Gastroesophageal sphincter (tissue), 4 donors: ENCODE measurements around the gene PGP. TPM values are rescaled to one million over a fixed set of nuclear protein-coding genes. Genes with fewer than 3 reads are reported as not detected.

Experiments used
- ATAC-seq: fragments of 150-250 bp; one replicate; pipeline ENCODE4 v1.9.1; 2016; ENCODE audit warnings: mild to moderate bottlenecking, moderate library complexity
- H3K27ac ChIP-seq, 4 donors: fragments of 200-600 bp; sonication (generic) in 3 of 4; 1 replicate in 3 of 4; 2 replicates in 1 of 4; pipeline ENCODE4 v1.5.1; 2016 to 2019
- H3K27me3 ChIP-seq: fragments of 200-600 bp; sonication (generic); one replicate; pipeline ENCODE4 v1.5.1; 2019
- H3K36me3 ChIP-seq, 2 donors: fragments of 200-600 bp; sonication (generic); one replicate each; pipeline ENCODE4 v1.5.1; 2019; ENCODE audit warnings: control low read depth in 1 of 2
- H3K4me1 ChIP-seq, 3 donors: fragments of 200-600 bp; sonication (generic); 1 replicate in 2 of 3; 2 replicates in 1 of 3; pipeline ENCODE4 v1.5.1; 2016 to 2019; ENCODE audit warnings: control low read depth in 2 of 3
- H3K4me3 ChIP-seq, 2 donors: fragments of 200-600 bp; sonication (generic); one replicate each; pipeline ENCODE4 v1.5.1; 2019; ENCODE audit warnings: mild to moderate bottlenecking in 1 of 2, moderate library complexity in 1 of 2
- H3K9me3 ChIP-seq, 3 donors: fragments of 200-600 bp; sonication (generic); one replicate each; pipeline ENCODE4 v1.5.1; 2017 to 2019; ENCODE audit warnings: control low read depth in 2 of 3
- EP300 ChIP-seq: sonication (generic); formaldehyde crosslinking; IDR thresholded peaks from one replicate; pipeline ENCODE4 v1.6.1; 2017; ENCODE audit warnings: antibody characterized with exemption, mild to moderate bottlenecking
- POLR2A ChIP-seq, 2 donors: fragments of 450-650 bp; IDR thresholded peaks; one replicate each; pipeline ENCODE4 v1.6.1; 2017; ENCODE audit warnings: antibody characterized with exemption in 2 of 2, mild to moderate bottlenecking in 2 of 2, moderate library complexity in 1 of 2
- POLR2AphosphoS5 ChIP-seq: sonication (generic); formaldehyde crosslinking; IDR thresholded peaks from one replicate; pipeline ENCODE4 v1.6.1; 2017; ENCODE audit warnings: antibody characterized with exemption
- WGBS, 2 donors: methylation state at CpG; one replicate each; pipeline ENCODE4 v1.1.5; 2018; ENCODE audit warnings: low coverage in 1 of 2; 5-methylcytosine and 5-hydroxymethylcytosine counted together
- total RNA-seq, 4 donors: library from RNA; depleted of rRNA; stranded (reverse); fragments of >200 nt; gene quantifications; one replicate each; pipeline ENCODE4 v1.1.0, GENCODE V29; 2016
- TF ChIP-seq, protein P1 (sequence below), 4 experiments: fragments of 200-600 bp in 2 of 4; fragments of 450-650 bp in 2 of 4; sonication (generic) in 1 of 4; IDR thresholded peaks; one replicate each; pipeline ENCODE4 v1.5.1; 2017 to 2019; ENCODE audit warnings: antibody characterized with exemption in 4 of 4, mild to moderate bottlenecking in 2 of 4, moderate library complexity in 2 of 4

PGP gene
- total RNA-seq, 4 donors from 2014 or later: 7.6 to 17.3 (median 12.5) TPM

DNA sequence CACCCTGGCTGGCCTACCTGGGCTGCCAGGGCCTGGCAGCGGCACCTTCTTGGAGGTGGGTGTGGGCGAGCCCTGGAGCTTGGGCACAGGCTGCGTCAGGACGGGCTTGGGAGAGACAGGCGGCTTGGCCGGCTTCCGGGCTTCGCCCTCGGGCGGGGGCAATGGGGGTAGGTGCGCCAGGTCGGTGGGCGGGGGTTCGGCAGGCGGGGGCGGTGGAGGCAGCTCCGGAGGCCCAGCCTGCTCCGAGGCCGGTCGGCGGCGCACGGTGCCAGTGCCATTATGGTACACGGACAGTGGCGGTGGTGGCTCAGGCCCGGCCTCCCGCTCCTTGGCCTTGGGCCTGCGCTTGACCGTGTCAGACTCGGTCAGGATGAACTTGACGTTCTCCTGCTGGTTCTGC lies 35.1 kb downstream of the PGP start:
- peaks cover 0 to 6% (median 0%) of the 10 kb centered on the region in 3 donors for H3K4me1 ChIP-seq
- no peak overlapping the region for H3K27ac ChIP-seq
- H3K36me3 ChIP-seq: peaks cover 0 to 38% of the 10 kb centered on the region in 2 donors
- H3K9me3 ChIP-seq: no peaks in the 10 kb centered on the region
- no peak for ATAC-seq
- H3K27me3 ChIP-seq: peaks cover 12% of the 10 kb centered on the region
- no CpG with 5 or more reads among the region's 31 CpGs for WGBS, 2 donors
- TF ChIP-seq, protein P1, sequence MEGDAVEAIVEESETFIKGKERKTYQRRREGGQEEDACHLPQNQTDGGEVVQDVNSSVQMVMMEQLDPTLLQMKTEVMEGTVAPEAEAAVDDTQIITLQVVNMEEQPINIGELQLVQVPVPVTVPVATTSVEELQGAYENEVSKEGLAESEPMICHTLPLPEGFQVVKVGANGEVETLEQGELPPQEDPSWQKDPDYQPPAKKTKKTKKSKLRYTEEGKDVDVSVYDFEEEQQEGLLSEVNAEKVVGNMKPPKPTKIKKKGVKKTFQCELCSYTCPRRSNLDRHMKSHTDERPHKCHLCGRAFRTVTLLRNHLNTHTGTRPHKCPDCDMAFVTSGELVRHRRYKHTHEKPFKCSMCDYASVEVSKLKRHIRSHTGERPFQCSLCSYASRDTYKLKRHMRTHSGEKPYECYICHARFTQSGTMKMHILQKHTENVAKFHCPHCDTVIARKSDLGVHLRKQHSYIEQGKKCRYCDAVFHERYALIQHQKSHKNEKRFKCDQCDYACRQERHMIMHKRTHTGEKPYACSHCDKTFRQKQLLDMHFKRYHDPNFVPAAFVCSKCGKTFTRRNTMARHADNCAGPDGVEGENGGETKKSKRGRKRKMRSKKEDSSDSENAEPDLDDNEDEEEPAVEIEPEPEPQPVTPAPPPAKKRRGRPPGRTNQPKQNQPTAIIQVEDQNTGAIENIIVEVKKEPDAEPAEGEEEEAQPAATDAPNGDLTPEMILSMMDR (IDR thresholded peaks at IDR 0.05): no peak
- no peak for TF ChIP-seq POLR2AphosphoS5
- TF ChIP-seq POLR2A (IDR thresholded peaks at IDR 0.05): no peak
- TF ChIP-seq EP300: no peak
- H3K4me3 ChIP-seq: no peak overlapping the region

DNA sequence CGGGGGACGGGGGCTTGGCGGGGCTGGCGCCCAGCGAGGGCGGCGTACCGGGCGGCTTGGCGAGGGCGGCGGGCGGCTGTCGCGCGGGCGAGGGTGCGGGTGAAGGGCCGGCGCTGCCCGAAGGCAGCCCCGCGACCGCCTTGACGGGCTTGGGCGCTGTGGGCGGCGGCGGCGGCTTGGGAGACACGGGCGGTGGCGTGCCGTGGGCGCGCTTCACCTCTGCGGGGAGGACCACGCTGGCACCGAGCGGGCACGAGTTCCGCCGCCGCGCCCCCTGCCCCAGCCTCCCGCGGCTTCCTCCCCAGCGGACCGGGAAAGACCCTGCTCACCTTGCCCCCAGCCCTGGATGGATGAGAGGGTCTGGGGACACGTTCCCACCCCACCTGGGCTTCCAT lies 35.5 kb downstream of the PGP start:
- WGBS, 2 donors: no CpG with 5 or more reads among the region's 50 CpGs
- Histone ChIP-seq H3K9me3 (no peaks in the 10 kb centered on the region), H3K27ac (no peak overlapping the region), H3K4me3 (no peak overlapping the region), H3K4me1 (peaks cover 0 to 6% (median 0%) of the 10 kb centered on the region in 3 donors), H3K27me3 (peaks cover 12% of the 10 kb centered on the region), H3K36me3 (peaks cover 0 to 43% of the 10 kb centered on the region in 2 donors)
- TF ChIP-seq POLR2AphosphoS5 (no peak), POLR2A (IDR thresholded peaks at IDR 0.05) (no peak), EP300 (no peak)
- TF ChIP-seq, protein P1 (IDR thresholded peaks at IDR 0.05): no peak
- ATAC-seq: peak; percentile 8

DNA sequence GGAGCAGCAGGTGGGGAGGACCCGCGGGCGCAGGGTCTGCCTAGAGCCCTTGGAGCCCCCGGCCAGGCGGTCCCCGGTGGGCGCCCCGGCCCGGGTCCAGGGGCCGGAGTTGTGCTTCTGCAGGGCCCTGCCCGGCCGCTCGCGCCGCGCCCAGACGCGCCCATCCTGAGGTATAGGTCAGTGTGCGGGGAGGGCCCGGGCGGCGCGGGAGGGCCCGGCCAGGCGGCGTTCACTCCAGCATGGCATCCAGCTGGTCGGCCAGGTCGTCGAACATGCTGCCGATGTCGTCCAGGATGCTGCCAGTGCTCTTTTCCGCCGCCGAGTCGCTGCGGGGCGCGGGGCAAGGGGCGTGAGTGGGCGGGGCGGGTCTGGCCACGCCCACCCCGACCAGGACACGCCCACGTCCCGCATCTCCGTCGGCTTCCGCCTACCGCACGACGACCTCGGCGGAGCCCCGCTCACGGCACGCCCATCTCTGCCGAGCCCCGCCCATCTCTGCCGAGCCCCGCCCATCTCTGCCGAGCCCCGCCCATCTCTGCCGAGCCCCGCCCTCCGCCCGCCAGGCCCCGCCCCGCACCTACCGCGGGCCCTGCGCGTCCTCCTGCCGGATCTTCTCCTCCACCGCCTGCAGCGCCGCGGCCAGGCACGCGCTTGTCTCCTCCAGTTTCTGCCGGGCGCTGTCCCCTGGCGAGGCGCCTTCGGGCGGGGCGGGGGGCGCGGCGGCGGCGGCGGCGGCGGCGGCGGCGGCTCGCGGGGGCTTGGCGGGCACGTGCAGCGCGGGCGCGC lies 36.1 kb downstream of the PGP start:
- Histone ChIP-seq H3K4me3 (no peak overlapping the region), H3K36me3 (peaks cover 0 to 49% of the 10 kb centered on the region in 2 donors), H3K9me3 (no peaks in the 10 kb centered on the region), H3K27me3 (peaks cover 12% of the 10 kb centered on the region), H3K27ac (no peak overlapping the region), H3K4me1 (peaks cover 0 to 6% (median 0%) of the 10 kb centered on the region in 3 donors)
- TF ChIP-seq POLR2A (IDR thresholded peaks at IDR 0.05) (peak in 1 of 2 donors; percentile 9), POLR2AphosphoS5 (no peak), EP300 (no peak)
- peak; percentile 39 for ATAC-seq
- 73% methylated on average over 3 of the region's 106 CpGs; no CpG with 5 or more reads in 1 of the 2 donors for WGBS, 2 donors

DNA sequence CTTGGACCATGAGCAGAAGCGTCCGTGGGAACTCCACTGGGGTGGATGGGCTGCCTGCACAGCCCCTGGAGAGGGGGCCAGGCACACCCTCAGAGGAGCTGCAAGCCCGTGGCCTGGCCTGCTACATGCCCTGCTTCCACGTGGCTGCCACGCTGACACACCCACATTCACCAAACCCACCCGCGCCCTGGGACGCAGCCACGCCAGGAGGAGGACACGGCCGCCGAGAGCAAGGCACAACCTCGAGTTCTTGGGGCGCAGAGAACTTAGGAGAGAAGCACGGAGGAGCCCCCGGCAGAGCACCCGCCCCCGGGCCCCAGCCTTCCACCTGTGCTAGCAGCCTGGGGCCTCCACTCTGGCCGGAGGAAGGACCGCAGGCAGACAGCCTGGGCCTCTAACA lies 37.1 kb downstream of the PGP start:
- peaks cover 0 to 58% of the 10 kb centered on the region in 2 donors for H3K36me3 ChIP-seq
- WGBS, 2 donors: 92 to 100% methylated on average over 1 to 7 of the region's 20 CpGs
- H3K27me3 ChIP-seq: peaks cover 12% of the 10 kb centered on the region
- TF ChIP-seq, protein P1 (IDR thresholded peaks at IDR 0.05): no peak
- TF ChIP-seq EP300 (no peak), POLR2A (IDR thresholded peaks at IDR 0.05) (no peak), POLR2AphosphoS5 (no peak)
- H3K27ac ChIP-seq: no peak overlapping the region
- no peak for ATAC-seq
- no peaks in the 10 kb centered on the region for H3K9me3 ChIP-seq
- peaks cover 0 to 6% (median 0%) of the 10 kb centered on the region in 3 donors for H3K4me1 ChIP-seq
- H3K4me3 ChIP-seq: no peak overlapping the region

DNA sequence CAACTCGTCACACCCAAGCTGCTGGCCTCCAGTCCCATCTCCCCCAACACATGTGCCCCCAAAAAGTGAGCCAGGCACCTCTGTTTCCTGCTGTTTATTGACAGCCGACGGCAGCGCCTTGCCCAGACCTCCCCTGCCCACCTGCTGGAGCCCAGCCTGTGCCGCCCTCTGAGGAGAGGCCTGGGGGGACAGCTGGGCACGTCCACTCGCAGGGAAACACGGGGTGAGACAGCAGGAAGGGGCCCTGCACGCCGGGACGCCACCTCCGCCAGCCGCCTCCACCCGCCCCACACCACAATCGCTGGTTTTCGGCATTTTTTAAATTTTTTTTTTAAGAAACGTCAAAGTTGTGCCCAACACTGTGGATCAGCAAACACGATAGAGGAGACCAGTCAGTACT lies 37.5 kb downstream of the PGP start:
- peaks cover 0 to 63% of the 10 kb centered on the region in 2 donors for H3K36me3 ChIP-seq
- H3K27me3 ChIP-seq: peaks cover 12% of the 10 kb centered on the region

More for the DNA sequence above, 37.5 kb downstream of the PGP start:
- TF ChIP-seq EP300: no peak
- TF ChIP-seq POLR2A (IDR thresholded peaks at IDR 0.05): no peak
- TF ChIP-seq, protein P1 (IDR thresholded peaks at IDR 0.05): no peak
- TF ChIP-seq POLR2AphosphoS5: no peak
- Histone ChIP-seq H3K27ac (no peak overlapping the region), H3K4me3 (no peak overlapping the region), H3K9me3 (no peaks in the 10 kb centered on the region), H3K4me1 (peaks cover 0 to 6% (median 0%) of the 10 kb centered on the region in 3 donors)
- WGBS, 2 donors: 100% methylated on average over 1 of the region's 18 CpGs; no CpG with 5 or more reads in 1 of the 2 donors
- no peak for ATAC-seq
